ENCODE data around the gene SLC39A11. TPM values are rescaled to one million over a fixed set of nuclear protein-coding genes. Genes with fewer than 3 reads are reported as not detected.
"Not testable (repeated sequence)": the region's sequence is repeated elsewhere in the genome, so short reads cannot be mapped to it uniquely, and the experiment has no call there.

The SLC39A11 gene
- total and polyA plus RNA-seq, 8 donors: 5.2 to 62.0 (median 12.9) TPM

DNA sequence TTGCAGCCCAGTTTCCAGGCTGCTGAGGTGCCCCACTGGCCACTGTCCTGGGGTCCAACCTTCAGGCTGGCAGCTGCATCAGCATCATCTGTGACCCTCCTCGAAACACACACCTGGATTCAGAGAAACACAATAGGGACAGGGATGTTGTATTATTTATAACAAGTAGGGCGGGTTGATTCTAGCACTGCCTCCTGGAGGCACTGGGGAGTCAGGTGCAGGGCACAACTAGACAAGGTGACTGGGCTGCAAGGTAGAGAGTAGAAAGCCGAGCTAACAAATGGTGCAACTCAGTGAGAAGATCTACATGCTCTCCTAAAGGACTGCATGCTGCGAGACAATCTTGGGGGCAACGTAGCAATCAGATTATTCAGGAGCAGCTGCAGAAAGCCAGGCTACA lies 317.3 kb downstream of the SLC39A11 start:
- WGBS, 5 donors: 95 to 98% (median 96%) methylated on average over 5 of the region's 5 CpGs
- no peak for DNase-seq
- H3K27me3 ChIP-seq: no peaks in the 10 kb centered on the region
- no peaks in the 10 kb centered on the region for H3K4me1 ChIP-seq
- no peak overlapping the region for H3K4me3 ChIP-seq
- TF ChIP-seq EP300 (IDR thresholded peaks at IDR 0.05): no peak
- no peak for TF ChIP-seq POLR2A (IDR thresholded peaks at IDR 0.05)
- H3K27ac ChIP-seq: no peak overlapping the region
- peaks cover 0 to 27% (median 14%) of the 10 kb centered on the region in 4 donors for H3K36me3 ChIP-seq
- intact Hi-C loops (cut with DNase I; ENCODE audit: low total_unique reads): no loop called here
- H3K9me3 ChIP-seq: no peaks in the 10 kb centered on the region

DNA sequence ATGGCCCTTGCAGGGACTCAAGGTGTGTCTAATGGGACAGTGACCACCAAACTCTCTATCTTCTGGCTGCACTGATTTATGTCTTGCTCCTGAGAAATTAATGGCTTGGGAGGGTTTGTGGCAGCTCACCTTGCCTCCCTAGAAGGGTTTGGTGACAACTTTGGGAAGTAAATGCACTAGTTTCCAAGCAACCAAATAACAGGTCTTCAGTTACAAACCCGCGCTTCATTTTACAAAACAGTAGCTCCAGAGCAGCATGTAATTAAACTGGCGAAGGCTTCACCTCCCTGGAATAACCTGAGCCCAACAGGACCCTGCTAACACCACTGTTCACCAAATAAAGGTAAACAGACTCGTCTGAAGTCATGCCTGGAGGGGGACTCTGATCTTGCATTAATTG lies 318.3 kb downstream of the SLC39A11 start:
- H3K9me3 ChIP-seq: no peaks in the 10 kb centered on the region
- intact Hi-C loops (cut with DNase I; ENCODE audit: low total_unique reads): no loop called here
- no peak for DNase-seq
- H3K4me1 ChIP-seq: no peaks in the 10 kb centered on the region
- H3K4me3 ChIP-seq: no peak overlapping the region
- WGBS, 5 donors: 83 to 91% (median 90%) methylated on average over 4 of the region's 4 CpGs
- TF ChIP-seq POLR2AphosphoS5 (IDR thresholded peaks at IDR 0.05) (no peak), EP300 (IDR thresholded peaks at IDR 0.05) (no peak), POLR2A (IDR thresholded peaks at IDR 0.05) (no peak)
- TF ChIP-seq, protein P1, sequence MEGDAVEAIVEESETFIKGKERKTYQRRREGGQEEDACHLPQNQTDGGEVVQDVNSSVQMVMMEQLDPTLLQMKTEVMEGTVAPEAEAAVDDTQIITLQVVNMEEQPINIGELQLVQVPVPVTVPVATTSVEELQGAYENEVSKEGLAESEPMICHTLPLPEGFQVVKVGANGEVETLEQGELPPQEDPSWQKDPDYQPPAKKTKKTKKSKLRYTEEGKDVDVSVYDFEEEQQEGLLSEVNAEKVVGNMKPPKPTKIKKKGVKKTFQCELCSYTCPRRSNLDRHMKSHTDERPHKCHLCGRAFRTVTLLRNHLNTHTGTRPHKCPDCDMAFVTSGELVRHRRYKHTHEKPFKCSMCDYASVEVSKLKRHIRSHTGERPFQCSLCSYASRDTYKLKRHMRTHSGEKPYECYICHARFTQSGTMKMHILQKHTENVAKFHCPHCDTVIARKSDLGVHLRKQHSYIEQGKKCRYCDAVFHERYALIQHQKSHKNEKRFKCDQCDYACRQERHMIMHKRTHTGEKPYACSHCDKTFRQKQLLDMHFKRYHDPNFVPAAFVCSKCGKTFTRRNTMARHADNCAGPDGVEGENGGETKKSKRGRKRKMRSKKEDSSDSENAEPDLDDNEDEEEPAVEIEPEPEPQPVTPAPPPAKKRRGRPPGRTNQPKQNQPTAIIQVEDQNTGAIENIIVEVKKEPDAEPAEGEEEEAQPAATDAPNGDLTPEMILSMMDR (IDR thresholded peaks at IDR 0.05): no peak
- no peaks in the 10 kb centered on the region for H3K27me3 ChIP-seq
- peaks cover 0 to 27% (median 15%) of the 10 kb centered on the region in 4 donors for H3K36me3 ChIP-seq
- H3K27ac ChIP-seq: no peak overlapping the region

DNA sequence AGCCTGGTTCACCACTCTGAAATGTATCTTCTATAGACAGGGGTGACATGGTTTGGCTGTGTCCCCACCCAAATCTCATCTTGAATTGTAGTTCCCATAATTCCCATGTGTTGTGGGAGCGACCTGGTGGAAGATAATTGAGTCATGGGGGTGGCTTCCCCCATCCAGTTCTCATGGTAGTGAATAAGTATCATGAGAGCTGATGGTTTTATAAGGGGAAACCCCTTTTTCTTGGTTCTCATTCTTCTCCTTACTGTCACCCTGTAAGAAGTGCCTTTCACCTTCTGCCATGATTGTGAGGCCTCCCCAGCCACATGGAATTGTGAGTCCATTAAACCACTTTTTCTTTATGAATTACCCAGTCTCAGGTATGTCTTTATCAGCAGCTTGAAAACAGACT lies 319.3 kb downstream of the SLC39A11 start:
- H3K4me3 ChIP-seq; H3K4me1 ChIP-seq; DNase-seq; H3K27ac ChIP-seq; H3K9me3 ChIP-seq; intact Hi-C loops (cut with DNase I; ENCODE audit: low total_unique reads); H3K27me3 ChIP-seq: not testable (repeated sequence)
- peaks cover 0 to 27% (median 15%) of the 10 kb centered on the region in 4 donors for H3K36me3 ChIP-seq
- 86 to 100% (median 92%) methylated on average over 1 of the region's 1 CpG for WGBS, 5 donors

DNA sequence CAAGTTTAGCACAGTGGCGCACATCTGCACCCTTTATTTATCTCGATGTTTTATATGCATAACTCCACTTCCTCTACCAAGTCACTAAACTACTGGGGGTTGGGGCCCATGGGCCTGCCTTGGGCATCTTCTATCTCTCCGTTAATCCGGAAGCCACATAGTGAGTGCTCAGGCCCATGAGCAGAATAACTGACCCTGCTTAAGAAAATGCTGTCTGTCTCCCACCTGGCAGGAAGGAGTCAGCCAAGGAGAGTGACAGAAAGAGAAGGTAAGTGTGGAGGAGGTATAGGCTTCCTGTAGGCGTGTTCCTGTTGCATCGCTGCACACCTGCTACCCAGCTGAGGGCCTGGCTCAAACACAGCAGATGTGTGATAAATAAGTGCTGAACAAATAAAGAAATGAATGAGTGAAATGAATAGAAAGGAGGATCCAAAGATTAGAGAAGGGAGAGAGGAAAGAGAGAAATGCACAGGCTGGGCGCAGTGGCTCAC lies 320.1 kb downstream of the SLC39A11 start:
- H3K4me1 ChIP-seq: no peaks in the 10 kb centered on the region
- no peaks in the 10 kb centered on the region for H3K27me3 ChIP-seq
- peaks cover 0 to 32% (median 19%) of the 10 kb centered on the region in 4 donors for H3K36me3 ChIP-seq
- no peak for DNase-seq
- 93 to 98% (median 97%) methylated on average over 7 of the region's 7 CpGs for WGBS, 5 donors
- TF ChIP-seq EP300 (IDR thresholded peaks at IDR 0.05): no peak
- TF ChIP-seq POLR2A (IDR thresholded peaks at IDR 0.05): no peak
- TF ChIP-seq, protein P1 (IDR thresholded peaks at IDR 0.05): no peak
- no peak for TF ChIP-seq POLR2AphosphoS5 (IDR thresholded peaks at IDR 0.05)
- intact Hi-C loops (cut with DNase I; ENCODE audit: low total_unique reads): no loop called here
- H3K9me3 ChIP-seq: peaks cover 0 to 5% (median 2%) of the 10 kb centered on the region in 4 donors
- H3K4me3 ChIP-seq: no peak overlapping the region
- no peak overlapping the region for H3K27ac ChIP-seq

DNA sequence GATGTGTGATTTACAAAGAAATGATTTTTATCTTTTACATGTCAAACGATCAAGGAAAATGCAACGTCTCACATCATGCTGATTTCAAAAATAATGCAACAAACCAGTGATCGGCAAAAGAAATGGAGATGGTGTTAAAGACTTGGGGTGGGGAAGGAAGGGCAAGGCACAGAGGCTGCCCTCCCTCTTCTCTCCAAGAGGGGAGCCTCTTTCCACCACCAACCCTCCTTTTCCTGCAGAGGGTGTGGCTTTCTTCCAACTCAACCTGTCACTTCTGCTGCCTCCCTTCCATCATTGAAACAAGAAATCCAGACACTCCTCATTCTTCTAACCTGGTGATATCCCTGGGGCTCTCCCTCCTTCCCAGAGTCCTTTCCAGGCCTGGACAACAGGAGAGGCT lies 320.8 kb downstream of the SLC39A11 start:
- intact Hi-C loops (cut with DNase I; ENCODE audit: low total_unique reads): no loop called here
- DNase-seq: no peak
- Histone ChIP-seq H3K27ac (no peak overlapping the region), H3K36me3 (peaks cover 0 to 38% (median 21%) of the 10 kb centered on the region in 4 donors), H3K4me1 (no peaks in the 10 kb centered on the region), H3K9me3 (peaks cover 0 to 11% (median 3%) of the 10 kb centered on the region in 4 donors), H3K27me3 (no peaks in the 10 kb centered on the region), H3K4me3 (no peak overlapping the region)
- WGBS, 5 donors: 84 to 95% (median 93%) methylated on average over 3 of the region's 3 CpGs
- no peak for TF ChIP-seq POLR2AphosphoS5 (IDR thresholded peaks at IDR 0.05)
- TF ChIP-seq EP300 (IDR thresholded peaks at IDR 0.05): no peak
- TF ChIP-seq, protein P1 (IDR thresholded peaks at IDR 0.05): no peak
- TF ChIP-seq POLR2A (IDR thresholded peaks at IDR 0.05): no peak
